NCI-H2107 (cell line): Measurements from ENCODE around the gene IL1RL2.

Source experiments
- DNase-seq: peaks from one replicate; lab custom pipeline; 2025; lab: John Stamatoyannopoulos, UW

IL1RL2 gene

DNA sequence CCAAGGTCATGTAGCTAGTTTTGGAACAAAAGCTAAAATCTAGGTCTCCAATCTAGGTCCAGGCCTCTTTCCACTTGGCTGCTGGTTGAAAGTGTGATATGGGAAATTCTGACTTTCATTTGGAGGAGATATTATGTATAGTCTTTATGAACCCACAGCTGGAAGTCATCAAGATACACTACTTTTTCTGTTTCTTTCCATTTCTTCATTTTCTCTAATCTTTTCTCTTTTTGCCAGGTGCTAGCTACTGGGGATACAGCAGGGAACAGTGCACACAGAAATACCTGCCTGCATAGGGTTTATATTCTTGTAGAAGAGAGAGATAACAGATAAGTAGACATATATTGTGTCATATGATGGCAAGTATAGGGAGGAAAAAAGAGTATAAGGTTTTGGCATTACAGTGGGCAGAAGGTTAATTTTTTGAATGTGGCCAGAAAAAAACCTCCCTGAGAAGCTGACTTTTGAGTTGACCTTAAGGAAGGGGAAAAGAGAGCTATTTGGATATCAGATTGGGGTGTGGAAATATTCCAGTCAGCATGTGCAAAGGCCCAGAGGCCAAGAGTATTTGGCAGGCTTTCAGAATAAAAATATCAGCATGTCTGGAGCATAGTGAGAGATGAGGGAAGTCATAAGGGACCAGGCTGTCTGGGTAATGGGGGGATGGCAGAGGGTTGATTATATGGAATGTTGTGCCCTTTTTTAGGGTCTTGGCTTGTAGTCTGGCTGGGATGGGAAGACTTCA lies 28.6 kb upstream of the IL1RL2 start:
- DNase-seq = no peak

DNA sequence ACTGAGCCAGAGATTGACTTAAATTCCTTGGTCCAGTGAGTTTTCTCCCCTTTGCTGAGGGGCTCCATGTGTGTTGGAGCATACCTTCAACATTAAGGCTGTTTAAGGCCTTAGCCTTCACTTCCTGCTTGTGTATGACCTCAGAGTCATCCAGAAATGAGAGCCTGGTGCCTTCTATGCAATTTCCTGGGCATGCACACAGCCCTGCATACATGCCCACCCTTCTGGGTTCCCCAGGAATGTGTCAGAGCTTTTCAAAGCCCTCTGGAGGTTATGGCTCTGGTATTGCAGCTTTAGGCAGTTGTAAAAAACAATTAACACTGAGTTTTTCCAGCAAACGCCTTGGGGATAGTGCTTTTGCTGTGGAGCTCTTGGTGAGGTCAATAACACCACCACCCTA lies 27.5 kb upstream of the IL1RL2 start:
- no peak for DNase-seq

DNA sequence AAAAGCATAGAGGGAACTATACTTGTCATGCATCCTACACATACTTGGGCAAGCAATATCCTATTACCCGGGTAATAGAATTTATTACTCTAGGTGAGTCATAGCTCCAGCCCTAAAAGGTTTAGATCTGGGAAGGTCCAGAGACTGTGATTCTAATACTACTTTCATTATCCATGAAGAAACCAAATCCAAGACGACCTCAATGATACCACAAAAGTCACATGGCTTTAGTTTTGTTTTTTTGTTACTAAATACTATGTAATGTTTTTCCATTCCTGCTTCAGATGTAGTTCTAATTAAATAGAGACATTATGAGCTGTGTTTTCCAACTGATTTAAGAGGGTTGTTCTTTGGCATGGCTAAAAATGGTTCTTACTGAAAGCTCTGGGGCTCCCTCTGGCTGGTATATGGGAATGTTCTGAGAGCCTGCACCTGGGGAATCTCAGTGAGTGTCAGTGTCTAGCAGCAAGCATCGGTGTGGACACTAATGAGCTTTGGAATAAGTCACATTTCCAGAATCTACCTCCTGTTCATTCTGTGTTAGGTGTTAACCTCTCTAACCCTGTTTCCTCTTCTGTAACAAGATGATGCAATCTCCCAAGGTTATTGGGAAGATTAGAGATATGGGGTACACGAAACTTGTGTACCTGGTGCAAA lies 20.5 kb upstream of the IL1RL2 start:
- no peak for DNase-seq

DNA sequence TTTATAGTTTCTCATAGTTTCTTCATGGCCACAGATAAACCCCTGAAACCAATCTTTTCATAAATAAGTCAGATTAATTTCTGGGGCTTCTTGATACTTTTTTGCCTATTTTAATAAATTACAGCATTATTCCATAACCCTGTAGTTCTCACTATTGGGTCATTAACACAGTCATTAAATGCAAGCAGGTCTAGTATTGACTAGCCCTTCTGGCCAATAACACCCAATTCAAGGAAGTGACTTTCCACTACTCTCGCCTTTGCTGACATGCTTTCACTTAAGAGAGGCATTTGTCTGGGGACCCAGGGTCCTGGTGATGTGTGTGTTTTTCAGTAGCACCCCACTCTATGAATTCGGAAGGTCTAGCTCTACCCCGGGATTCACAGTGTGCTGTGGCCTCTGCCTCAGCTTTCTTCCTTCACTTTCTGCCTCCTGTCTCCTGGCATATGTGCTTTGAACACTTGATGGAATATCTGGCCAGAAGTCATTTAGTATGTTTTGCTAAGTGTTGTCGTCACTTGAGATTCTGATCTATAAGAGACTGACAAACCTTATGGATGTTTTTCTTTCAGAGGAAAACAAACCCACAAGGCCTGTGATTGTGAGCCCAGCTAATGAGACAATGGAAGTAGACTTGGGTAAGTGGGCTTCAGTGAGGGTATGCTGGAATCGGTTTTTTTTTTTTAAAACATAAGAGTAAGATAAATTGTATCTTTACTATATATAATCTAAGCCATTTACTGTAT lies 18.6 kb upstream of the IL1RL2 start:
- DNase-seq = no peak

DNA sequence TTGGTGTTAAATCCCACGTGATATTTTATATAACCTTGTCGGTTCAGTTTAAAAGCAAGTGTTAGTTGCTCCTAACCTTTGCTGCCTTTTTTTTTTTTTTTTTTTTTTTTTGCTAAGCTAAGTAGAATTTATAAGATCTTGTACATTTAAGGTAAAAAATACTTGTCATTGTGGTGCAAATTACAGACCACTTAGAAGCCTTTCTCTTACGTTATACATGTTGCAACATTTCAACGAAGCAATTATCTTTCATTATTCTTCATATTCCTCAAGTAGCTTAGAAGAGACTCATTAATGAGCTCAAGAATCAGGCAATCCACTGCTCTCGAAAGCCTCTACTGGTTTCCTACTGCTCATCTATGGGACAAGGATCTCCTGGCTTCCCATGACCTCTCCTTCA lies 14.9 kb upstream of the IL1RL2 start:
- DNase-seq = no peak

DNA sequence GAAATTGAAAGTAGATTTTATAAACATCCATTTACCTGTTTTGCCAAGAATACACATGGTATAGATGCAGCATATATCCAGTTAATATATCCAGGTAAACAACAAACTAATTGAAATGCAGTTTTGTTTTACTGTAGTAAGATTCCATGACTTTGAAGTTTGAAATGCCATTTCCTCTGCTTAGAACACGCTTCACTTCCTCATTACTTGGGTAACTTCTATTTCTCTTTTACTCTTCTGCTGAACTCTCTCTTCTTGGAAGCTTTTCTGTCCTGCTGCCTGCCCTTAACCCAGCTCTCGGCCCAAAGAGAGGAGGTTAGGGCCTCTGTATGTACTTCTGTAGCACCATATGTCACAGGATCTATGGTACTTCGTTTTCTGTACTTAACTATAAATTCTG lies 14.1 kb upstream of the IL1RL2 start:
- no peak for DNase-seq

DNA sequence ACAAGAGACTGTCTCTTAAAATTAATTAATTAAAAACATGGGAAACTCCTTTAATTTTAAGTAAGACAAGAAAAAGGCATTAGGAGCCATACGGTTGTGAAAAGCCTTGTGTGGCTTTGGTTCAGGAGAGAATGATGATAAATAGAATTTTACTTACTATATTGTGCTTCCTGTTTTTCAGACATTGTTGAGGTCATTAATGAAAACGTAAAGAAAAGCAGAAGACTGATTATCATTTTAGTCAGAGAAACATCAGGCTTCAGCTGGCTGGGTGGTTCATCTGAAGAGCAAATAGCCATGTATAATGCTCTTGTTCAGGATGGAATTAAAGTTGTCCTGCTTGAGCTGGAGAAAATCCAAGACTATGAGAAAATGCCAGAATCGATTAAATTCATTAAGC lies 10.7 kb upstream of the IL1RL2 start:
- DNase-seq = no peak

DNA sequence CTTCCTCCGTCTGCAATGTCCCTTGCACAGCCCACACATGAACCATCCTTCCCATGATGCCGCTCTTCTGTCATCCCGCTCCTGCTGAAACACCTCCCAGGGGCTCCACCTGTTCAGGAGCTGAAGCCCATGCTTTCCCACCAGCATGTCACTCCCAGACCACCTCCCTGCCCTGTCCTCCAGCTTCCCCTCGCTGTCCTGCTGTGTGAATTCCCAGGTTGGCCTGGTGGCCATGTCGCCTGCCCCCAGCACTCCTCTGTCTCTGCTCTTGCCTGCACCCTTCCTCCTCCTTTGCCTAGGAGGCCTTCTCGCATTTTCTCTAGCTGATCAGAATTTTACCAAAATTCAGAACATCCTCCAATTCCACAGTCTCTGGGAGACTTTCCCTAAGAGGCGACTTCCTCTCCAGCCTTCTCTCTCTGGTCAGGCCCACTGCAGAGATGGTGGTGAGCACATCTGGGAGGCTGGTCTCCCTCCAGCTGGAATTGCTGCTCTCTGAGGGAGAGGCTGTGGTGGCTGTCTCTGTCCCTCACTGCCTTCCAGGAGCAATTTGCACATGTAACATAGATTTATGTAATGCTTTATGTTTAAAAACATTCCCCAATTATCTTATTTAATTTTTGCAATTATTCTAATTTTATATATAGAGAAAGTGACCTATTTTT lies 8.9 kb upstream of the IL1RL2 start:
- no peak for DNase-seq

DNA sequence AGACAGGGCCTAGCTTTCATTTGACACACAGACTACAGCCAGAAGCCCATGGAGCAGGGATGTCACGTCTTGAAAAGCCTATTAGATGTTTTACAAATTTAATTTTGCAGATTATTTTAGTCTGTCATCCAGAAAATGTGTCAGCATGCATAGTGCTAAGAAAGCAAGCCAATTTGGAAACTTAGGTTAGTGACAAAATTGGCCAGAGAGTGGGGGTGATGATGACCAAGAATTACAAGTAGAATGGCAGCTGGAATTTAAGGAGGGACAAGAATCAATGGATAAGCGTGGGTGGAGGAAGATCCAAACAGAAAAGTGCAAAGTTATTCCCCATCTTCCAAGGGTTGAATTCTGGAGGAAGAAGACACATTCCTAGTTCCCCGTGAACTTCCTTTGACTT lies 7.8 kb upstream of the IL1RL2 start:
- DNase-seq = no peak

DNA sequence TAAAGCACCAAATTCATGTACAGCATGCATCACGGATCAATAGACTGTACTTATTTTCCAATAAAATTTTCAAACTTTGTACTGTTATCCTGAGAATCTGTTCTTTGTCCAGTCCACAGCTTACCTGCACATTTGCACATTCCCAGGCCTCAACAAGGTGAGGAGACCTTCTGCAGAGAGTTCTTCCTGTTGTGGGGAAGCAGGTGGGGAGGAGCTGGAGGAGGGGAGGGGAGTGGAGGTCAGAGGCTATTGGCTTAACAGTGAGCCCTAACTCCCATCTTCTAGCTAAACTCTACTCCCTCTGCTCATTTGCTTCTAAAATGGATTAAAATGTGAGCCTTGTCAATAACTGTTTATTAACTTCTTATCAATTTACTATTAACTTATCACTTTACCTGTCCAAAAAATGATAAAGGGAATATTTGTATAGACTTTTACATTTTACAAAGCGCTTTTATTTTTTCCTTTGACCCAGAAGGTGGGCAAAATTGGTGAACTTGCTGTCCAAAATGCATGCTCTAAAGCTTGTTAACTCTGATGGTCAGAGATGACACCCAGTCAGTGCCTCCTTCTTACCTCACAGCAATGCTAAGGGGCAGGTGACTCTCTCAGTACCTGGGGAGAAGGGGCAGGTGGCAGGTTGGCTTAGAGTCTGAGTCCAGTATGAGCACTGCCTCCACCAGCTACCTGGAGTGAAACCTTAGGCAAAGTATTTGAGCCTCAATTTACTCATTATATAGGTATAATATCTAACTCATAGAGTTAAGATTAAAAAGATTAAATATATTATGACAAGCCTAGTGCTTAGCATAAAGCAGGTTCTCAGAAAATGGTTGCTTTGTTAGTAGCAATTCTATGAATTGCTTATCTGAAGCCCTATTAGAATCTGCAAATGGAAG lies 6.8 kb upstream of the IL1RL2 start:
- DNase-seq = no peak

DNA sequence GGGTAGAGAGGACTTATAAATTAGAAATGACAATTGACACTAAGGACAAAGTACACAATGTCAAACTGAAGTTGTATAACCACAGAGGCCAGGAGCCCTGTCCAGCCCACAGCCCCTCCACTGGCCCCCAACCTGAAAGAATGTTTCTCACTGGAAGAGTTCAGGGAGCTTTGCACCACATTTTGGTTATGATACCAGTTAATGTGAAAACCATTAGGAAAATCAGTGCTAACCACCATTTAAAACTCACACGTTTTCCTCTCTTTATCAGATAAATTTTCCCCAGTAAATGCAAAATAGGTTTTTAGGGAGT lies 6.2 kb upstream of the IL1RL2 start:
- no peak for DNase-seq

DNA sequence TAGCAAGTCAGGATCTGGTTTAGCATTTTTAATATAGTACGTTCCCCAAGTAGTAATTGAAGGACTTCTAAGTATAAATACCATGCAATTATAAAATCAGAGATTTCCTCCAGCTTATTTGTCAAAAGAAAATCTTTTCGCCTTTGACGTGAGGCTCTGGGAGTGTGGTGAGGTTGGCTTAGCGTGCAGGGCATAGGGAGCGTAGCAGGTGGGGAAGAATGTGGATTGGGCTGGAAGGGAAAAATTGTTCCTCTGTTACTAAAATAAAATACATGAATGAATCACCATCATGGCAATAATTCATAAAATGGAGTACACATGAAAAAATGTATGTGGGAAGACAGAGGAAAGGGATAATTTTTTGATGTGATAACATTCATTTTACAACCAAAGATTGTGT lies 5.4 kb upstream of the IL1RL2 start:
- DNase-seq = no peak

DNA sequence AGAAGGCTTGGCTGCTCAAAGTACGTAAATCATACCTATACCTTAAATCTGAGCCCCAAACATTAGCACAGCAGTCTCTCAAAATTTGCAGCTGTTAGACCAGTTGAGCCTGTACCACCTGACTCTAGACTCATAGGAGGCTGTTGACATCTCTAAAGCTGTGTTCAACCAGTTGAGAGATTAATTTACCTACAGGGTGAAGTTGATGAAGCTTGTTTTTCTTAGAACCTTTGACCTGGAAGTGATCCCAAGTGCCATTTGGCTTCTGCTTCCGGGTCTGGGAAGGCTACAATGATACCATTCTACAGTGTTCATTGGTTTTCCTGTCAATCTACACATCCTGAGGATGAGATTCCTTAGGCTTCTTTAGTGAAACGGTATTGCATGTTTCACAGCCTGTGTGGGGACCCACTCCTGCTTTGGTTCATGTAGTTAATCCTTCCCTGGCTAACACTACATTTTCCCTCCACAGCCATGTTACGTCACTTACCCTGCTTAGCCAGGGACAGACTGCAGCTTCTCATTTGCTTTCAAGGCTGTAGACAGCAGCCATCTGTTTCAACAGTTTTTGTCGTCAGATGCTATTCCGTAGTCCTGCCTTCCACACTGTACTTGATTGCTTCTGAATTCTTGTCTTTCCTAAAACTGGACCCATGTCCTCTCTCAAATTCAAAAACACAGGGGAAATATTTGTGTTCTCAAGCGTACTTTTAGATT lies 4.7 kb upstream of the IL1RL2 start:
- no peak for DNase-seq

DNA sequence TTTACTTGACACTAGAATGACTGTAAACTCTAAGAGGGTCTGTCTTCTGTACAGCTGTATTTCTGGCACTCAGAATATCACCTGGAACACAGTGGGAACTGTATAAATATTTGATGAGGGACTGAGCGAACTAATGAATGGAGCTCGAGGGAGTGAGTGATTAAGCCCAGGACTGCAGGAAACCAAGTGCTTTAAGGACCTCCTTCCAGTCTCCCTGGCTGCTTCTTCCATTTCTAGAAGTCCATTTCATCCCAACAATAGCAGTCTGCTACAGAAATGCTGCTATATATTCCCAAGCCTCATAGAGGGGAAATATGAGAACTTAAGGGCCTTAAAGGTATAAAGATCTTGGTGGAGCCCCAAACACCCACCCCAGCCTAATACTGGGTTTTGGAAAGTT lies 2.8 kb upstream of the IL1RL2 start:
- no peak for DNase-seq

DNA sequence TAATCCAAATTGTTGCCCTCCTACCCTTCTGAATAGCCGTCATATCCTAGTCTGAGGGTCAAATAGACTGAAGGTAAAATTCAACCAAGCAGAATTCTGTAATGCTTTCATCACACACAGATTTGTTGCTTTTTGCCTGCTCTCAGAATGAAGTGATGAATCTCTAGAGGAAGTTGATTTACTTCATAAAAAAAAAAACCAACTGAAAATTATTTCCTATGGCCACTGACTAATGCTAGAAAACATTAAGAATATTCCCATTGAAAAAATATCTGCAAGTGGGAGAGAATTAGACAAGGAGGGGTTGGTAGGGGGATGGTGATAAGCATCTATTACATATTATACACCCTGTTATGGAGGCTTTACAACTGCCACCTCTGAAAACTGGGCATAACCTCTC lies 2.3 kb upstream of the IL1RL2 start:
- no peak for DNase-seq

DNA sequence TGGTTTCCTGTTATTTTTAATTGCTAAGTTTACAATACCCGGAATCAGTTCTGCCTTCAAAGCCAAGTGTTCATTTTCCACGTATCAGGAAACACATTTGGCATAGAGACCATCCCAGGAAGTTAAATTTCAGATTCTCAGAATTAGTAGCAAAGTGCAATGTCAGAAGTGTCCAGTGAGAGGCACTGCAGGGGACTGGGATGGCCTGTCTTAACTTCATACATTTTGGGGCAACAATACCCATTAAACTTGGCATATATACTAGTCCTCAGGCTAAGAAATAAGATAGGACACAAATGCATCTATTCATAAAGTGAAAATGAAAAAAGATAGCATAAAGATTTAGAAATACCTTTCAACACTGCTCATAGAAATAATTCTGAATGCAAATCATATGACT lies 1.5 kb upstream of the IL1RL2 start:
- DNase-seq = no peak

DNA sequence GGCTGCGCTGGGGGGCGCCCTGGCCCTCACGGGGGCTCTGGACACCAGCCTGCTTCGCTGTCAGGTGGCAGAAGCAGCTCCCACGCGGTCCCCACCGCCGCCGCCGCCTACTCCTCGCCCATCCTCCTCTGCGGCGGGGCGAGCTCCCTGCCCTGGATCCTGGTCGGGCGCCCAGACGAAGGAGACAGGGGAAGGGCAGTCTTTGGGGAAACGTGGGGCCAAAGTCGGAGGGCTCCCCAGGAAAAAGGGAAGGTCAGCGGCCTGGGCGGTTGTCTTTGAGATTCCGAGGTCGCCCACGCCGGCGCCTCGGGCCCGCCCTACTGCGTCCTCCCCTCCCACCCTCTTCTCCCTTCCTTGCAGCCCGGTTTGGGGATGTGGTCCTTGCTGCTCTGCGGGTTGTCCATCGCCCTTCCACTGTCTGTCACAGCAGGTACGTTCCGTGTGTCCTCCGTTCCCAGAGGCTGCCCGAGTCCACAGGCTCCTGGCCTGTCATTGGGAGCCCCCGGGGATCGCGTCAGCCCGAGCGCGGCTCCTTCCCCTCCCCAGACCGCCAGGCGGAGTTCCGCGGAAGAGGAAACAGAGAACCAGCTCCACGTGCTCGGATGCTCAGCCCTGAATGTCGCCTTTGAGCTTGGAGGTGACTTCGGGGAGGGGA lies 800 bp downstream of the IL1RL2 start:
- DNase-seq = no peak

DNA sequence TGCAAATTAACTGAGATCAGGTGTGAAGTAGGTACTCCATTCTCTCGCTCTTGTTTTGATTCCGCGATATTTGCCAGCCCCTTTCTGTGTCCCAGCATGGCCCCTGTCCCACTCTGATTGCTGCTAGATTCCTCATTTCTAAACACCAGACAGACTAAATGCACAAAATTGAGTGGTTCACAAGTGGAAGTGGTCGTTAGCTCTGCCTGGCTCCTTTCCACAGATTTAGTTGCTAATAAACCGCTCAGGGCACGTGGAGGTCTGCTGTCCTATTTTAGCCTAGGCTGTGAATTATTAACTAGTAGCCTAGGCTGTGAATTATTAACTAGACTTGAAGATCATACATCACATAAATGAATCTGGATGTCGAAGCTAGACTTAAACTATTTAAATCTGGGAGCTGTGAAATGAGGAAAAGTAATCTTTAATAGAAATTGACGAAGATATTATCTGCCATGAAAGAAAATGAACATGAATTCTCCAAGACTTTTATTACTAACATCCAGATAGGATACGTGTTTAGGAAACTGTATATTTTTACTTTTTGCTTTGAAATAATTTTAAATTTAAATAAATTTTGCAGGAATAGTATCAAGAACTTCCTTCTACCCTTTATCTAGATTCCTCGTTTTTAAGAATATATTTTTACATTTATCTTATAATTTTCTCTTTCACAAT lies 3.7 kb downstream of the IL1RL2 start:
- DNase-seq = no peak

DNA sequence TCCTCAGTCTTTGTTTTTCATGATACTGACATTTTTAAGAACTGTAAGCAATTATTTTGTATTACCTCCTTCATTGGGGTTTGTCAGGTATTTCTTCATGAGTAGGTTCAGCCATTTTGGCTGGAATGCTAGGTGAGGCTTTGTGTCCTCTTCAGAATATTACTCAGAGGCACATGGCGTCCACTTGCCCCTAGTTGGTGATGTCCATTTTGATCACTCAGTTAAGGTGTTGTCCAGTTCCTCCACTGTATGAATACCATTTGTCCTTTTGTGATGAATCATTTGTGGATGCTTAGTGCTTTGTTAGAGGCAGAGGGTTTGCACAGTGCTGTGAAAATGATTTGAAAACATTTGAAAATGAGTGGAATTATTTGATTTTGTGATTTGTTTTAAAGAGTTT lies 4.7 kb downstream of the IL1RL2 start:
- no peak for DNase-seq

DNA sequence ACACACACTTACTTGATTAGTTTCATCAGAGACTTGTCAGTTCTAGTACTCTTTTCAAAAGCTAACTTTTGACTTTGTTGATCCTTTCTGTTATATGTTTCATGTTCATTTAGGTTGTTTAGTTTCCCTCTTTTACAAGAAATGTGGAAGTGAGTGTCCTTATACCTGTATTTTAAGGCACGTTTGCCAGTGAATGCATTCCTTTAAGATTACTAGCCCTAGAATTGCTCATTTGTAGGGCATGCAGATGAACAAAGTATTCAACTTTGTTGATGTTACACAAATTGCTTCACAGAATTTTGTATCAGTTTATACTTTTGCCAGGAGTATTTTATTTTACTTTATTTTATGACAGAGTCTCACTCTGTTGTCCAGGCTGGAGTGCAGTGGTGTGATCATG lies 6.3 kb downstream of the IL1RL2 start:
- no peak for DNase-seq
